ENCODE results near the gene MAGEB17. TPM values are rescaled to one million over a fixed set of nuclear protein-coding genes. Genes with fewer than 3 reads are reported as not detected.

Gene MAGEB17
- total and polyA plus RNA-seq, 2 experiments from 2014 or later, result 0.14 to 0.42 TPM

DNA sequence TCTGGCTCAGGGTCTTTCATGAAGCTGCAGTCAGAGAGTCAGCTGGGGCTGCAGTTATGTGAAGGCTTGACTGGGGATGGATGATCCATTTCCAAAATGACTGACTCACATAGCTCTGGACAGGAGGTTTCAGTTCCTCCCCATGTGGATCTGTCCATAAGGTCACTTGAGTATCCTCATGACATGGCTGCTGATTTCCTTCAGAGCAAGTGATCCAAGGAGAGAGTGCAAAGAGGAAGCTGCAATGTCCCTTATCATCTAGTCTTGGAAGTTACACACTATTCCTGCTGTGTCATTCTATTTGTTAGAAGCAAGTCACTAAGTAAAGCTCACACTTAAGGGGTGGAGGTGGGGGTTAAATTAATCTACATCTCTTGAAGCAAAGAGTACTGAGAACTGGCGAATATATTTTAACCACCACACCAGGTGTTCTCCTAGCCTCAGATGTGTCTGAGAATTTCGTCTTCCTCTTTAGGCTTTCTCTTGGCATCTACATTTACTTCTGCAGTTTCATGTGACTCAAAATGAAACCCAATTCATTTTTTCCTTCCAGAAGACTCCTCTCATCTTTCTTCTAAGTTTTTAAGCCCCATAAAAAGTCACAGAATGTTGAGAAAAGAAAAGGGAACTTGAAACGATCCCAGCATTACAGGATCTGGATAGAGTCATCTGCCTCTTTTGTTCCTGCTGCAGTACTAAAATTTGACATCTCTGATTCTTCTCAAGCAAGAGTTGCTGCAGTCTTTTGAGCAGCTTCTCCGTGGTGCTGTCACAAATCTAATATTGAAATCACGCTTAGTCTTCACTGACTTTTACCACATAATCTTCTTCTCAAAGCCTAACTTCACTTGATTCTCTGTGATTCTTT lies 47.7 kb upstream of the MAGEB17 start:
- Histone ChIP-seq H4K20me1 (replicated peaks; ENCODE audit: insufficient read depth) (no peaks in the 10 kb centered on the region), H3K4me2 (no peak overlapping the region), H3K27me3 (ENCODE audit: insufficient read depth) (no peaks in the 10 kb centered on the region), H3F3A (replicated peaks; ENCODE audit: low read depth) (no peaks in the 10 kb centered on the region), H3K4me3 (no peak overlapping the region), H3K79me2 (replicated peaks; ENCODE audit: insufficient read depth) (peaks cover 6% of the 10 kb centered on the region), H3K36me3 (ENCODE audit: insufficient read depth) (no peaks in the 10 kb centered on the region), H2AFZ (no peak overlapping the region), H3K4me1 (ENCODE audit: insufficient read depth) (no peaks in the 10 kb centered on the region; the same call in none of the 2 replicates), H3K9me2 (ENCODE audit: insufficient read depth) (no peaks in the 10 kb centered on the region), H3K27ac (ENCODE audit: low read depth) (no peak overlapping the region)
- Mint-ChIP-seq H3K27ac (no peak overlapping the region), H3K9me3 (peaks cover 22% of the 10 kb centered on the region; the same call in 2 of the 3 replicates), H3K4me1 (peaks cover 20% of the 10 kb centered on the region; the same call in 2 of the 3 replicates), H3K27me3 (ENCODE audit: insufficient read depth, low read depth, poor library complexity) (no peaks in the 10 kb centered on the region), H3K36me3 (ENCODE audit: low read depth) (peaks cover 34% of the 10 kb centered on the region), H3K4me3 (no peak overlapping the region)
- DNase-seq (ENCODE audit: low spot score) (no peak), ATAC-seq (no peak)
- TF ChIP-seq NANOG (IDR thresholded peaks at IDR 0.05; ENCODE audit: borderline replicate concordance) (no peak), ETS1 (IDR thresholded peaks at IDR 0.05) (no peak), EZH2phosphoT487 (IDR thresholded peaks at IDR 0.05; ENCODE audit: unreplicated experiment) (no peak), STAT1 (IDR thresholded peaks at IDR 0.05; ENCODE audit: unreplicated experiment) (no peak), CTCF (conservative IDR thresholded peaks at IDR 0.05; ENCODE audit: low read depth in 2 of 2) (no peak), ZNF114 (CRISPR knock-in tag; IDR thresholded peaks at IDR 0.05) (no peak), EZH2 (IDR thresholded peaks at IDR 0.05; ENCODE audit: low read depth, unreplicated experiment) (no peak), ZNF331 (CRISPR knock-in tag; IDR thresholded peaks at IDR 0.05; ENCODE audit: low read depth) (no peak), POLR2AphosphoS5 (IDR thresholded peaks at IDR 0.05; ENCODE audit: low read depth) (no peak), JUNB (IDR thresholded peaks at IDR 0.05; ENCODE audit: unreplicated experiment) (no peak), CREB1 (CRISPR knock-in tag; IDR thresholded peaks at IDR 0.05; ENCODE audit: low read depth) (no peak)
- TF ChIP-seq, protein P1, sequence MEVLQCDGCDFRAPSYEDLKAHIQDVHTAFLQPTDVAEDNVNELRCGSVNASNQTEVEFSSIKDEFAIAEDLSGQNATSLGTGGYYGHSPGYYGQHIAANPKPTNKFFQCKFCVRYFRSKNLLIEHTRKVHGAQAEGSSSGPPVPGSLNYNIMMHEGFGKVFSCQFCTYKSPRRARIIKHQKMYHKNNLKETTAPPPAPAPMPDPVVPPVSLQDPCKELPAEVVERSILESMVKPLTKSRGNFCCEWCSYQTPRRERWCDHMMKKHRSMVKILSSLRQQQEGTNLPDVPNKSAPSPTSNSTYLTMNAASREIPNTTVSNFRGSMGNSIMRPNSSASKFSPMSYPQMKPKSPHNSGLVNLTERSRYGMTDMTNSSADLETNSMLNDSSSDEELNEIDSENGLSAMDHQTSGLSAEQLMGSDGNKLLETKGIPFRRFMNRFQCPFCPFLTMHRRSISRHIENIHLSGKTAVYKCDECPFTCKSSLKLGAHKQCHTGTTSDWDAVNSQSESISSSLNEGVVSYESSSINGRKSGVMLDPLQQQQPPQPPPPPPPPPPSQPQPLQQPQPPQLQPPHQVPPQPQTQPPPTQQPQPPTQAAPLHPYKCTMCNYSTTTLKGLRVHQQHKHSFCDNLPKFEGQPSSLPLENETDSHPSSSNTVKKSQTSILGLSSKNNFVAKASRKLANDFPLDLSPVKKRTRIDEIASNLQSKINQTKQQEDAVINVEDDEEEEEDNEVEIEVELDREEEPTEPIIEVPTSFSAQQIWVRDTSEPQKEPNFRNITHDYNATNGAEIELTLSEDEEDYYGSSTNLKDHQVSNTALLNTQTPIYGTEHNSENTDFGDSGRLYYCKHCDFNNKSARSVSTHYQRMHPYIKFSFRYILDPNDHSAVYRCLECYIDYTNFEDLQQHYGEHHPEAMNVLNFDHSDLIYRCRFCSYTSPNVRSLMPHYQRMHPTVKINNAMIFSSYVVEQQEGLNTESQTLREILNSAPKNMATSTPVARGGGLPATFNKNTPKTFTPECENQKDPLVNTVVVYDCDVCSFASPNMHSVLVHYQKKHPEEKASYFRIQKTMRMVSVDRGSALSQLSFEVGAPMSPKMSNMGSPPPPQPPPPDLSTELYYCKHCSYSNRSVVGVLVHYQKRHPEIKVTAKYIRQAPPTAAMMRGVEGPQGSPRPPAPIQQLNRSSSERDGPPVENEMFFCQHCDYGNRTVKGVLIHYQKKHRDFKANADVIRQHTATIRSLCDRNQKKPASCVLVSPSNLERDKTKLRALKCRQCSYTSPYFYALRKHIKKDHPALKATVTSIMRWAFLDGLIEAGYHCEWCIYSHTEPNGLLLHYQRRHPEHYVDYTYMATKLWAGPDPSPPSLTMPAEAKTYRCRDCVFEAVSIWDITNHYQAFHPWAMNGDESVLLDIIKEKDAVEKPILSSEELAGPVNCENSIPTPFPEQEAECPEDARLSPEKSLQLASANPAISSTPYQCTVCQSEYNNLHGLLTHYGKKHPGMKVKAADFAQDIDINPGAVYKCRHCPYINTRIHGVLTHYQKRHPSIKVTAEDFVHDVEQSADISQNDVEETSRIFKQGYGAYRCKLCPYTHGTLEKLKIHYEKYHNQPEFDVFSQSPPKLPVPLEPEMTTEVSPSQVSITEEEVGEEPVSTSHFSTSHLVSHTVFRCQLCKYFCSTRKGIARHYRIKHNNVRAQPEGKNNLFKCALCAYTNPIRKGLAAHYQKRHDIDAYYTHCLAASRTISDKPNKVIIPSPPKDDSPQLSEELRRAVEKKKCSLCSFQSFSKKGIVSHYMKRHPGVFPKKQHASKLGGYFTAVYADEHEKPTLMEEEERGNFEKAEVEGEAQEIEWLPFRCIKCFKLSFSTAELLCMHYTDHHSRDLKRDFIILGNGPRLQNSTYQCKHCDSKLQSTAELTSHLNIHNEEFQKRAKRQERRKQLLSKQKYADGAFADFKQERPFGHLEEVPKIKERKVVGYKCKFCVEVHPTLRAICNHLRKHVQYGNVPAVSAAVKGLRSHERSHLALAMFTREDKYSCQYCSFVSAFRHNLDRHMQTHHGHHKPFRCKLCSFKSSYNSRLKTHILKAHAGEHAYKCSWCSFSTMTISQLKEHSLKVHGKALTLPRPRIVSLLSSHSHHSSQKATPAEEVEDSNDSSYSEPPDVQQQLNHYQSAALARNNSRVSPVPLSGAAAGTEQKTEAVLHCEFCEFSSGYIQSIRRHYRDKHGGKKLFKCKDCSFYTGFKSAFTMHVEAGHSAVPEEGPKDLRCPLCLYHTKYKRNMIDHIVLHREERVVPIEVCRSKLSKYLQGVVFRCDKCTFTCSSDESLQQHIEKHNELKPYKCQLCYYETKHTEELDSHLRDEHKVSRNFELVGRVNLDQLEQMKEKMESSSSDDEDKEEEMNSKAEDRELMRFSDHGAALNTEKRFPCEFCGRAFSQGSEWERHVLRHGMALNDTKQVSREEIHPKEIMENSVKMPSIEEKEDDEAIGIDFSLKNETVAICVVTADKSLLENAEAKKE (CRISPR knock-in tag; IDR thresholded peaks at IDR 0.05), result no peak
- TF ChIP-seq, protein P2, sequence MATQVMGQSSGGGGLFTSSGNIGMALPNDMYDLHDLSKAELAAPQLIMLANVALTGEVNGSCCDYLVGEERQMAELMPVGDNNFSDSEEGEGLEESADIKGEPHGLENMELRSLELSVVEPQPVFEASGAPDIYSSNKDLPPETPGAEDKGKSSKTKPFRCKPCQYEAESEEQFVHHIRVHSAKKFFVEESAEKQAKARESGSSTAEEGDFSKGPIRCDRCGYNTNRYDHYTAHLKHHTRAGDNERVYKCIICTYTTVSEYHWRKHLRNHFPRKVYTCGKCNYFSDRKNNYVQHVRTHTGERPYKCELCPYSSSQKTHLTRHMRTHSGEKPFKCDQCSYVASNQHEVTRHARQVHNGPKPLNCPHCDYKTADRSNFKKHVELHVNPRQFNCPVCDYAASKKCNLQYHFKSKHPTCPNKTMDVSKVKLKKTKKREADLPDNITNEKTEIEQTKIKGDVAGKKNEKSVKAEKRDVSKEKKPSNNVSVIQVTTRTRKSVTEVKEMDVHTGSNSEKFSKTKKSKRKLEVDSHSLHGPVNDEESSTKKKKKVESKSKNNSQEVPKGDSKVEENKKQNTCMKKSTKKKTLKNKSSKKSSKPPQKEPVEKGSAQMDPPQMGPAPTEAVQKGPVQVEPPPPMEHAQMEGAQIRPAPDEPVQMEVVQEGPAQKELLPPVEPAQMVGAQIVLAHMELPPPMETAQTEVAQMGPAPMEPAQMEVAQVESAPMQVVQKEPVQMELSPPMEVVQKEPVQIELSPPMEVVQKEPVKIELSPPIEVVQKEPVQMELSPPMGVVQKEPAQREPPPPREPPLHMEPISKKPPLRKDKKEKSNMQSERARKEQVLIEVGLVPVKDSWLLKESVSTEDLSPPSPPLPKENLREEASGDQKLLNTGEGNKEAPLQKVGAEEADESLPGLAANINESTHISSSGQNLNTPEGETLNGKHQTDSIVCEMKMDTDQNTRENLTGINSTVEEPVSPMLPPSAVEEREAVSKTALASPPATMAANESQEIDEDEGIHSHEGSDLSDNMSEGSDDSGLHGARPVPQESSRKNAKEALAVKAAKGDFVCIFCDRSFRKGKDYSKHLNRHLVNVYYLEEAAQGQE (IDR thresholded peaks at IDR 0.05; ENCODE audit: unreplicated experiment), result no peak
